GM19239 (cell line): ENCODE data around the gene ADAM12.

Source experiments
- DNase-seq: peaks from one replicate; pipeline ENCODE4 v3.0.0; 2011; ENCODE audit warnings: low spot score; ENCODE audit not compliant: insufficient read length
- FAIRE-seq: peaks from 2 replicates; lab custom pipeline; 2011; peaks lifted over from hg19 to GRCh38; lab: Jason Lieb, UNC

Gene ADAM12, protein sequence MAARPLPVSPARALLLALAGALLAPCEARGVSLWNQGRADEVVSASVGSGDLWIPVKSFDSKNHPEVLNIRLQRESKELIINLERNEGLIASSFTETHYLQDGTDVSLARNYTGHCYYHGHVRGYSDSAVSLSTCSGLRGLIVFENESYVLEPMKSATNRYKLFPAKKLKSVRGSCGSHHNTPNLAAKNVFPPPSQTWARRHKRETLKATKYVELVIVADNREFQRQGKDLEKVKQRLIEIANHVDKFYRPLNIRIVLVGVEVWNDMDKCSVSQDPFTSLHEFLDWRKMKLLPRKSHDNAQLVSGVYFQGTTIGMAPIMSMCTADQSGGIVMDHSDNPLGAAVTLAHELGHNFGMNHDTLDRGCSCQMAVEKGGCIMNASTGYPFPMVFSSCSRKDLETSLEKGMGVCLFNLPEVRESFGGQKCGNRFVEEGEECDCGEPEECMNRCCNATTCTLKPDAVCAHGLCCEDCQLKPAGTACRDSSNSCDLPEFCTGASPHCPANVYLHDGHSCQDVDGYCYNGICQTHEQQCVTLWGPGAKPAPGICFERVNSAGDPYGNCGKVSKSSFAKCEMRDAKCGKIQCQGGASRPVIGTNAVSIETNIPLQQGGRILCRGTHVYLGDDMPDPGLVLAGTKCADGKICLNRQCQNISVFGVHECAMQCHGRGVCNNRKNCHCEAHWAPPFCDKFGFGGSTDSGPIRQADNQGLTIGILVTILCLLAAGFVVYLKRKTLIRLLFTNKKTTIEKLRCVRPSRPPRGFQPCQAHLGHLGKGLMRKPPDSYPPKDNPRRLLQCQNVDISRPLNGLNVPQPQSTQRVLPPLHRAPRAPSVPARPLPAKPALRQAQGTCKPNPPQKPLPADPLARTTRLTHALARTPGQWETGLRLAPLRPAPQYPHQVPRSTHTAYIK

DNA sequence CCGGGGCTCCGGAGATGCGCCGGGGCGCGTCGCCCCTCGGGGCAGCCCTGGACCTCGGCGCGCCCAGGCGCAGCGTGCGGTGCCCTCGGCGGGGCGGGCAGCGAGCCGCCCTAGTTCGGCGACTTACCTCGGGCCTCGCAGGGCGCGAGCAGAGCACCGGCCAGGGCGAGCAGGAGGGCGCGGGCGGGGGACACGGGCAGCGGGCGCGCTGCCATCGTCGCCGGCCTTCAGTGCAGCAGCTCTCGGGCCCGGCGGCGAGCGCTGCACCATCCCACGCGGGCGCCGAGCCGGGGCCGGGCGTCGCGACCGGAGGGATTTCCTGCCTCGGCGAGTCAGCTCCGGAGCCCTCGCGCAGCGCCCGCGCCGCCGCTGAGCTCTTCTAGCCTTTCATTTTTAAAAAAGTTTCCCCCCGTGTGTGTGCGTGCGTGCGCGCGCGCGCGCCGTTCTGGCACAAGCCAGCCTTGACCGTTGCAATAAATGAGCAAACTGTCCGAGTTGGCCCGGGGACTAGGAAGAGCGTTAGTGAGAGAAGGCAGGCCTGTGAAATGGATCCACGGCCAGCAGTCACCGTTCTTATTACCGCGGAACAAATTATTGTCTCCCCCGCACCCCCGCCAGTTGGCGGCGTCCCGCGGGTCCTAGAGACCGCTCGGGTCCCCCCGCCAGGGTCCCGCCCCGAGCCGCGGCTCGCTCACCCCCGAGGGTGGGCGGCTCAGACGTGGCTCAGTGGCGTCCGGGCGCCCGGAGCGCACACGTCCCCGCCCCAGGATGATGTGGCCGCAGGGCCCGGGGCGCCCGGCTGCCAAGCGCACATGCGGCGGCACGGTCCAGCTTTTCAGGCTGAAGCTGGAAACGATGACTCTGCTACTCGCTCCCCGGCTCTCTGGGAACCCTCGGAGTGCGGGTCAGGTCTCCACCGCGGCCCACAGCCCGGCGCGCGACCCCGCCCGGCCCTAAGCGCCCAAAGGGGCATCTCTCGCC is at the start of gene ADAM12:
Gene ADAM12 (minus strand): TSS at position 547 of the 981 bp plus-strand sequence. CDS start 332 bp downstream, at position 215.
- DNase-seq, result no peak
- no peak for FAIRE-seq

DNA sequence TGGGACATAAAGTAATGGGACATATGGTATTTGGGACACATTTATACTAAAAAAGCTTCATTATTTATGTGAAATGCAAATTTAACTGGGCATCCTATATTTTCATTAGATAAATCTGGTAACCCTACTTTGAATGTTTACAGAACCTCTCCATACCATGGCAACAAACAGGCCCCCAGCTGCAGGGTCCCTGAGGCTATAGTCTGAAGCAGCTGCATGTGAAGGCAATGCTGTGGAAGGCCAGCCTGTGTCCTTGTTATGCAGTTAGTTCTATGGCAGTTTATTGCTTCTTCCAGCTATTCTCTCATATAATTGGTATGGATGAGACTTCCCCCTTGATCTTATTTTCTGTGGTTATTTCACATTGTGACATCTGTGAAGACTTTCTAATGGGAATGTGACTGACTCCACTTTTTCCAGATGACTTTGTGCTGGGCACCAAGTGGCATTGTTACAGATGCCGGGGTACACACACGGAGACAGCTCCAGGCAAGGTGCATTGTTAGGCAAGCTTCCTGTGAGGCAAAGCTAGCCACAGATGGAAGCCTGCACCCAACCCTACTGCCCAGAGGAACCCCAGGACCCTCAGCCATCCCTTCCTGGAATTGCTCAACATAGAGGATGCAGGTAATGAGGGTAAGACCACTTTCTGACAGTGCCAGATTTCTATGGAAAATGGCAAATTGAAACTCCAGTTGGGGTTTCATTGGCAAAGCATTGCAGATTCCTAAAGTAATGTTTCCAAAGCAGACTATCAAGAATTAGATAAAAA is 49.5 kb upstream of the ADAM12 start:
- DNase-seq, result no peak
- FAIRE-seq, result no peak

DNA sequence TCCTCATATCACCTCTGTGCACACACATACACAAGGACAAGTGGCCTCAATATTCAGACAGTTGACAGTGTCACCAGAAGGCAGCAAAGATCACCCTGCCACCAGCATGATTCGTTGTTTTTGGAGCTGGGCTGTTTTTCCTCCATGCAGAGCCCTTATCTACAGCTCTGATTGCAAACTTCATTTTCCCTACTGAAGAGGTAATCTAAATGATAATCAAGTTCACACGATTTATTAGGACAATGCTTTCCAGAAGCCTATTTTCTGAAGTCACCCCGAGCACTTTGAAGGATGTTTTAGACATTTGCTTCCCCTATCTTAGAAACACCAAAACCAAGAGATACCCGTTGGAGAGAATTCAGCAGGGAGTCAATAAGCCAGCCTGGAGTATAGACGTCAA is 46.0 kb upstream of the ADAM12 start:
- FAIRE-seq (no peak), DNase-seq (no peak)

DNA sequence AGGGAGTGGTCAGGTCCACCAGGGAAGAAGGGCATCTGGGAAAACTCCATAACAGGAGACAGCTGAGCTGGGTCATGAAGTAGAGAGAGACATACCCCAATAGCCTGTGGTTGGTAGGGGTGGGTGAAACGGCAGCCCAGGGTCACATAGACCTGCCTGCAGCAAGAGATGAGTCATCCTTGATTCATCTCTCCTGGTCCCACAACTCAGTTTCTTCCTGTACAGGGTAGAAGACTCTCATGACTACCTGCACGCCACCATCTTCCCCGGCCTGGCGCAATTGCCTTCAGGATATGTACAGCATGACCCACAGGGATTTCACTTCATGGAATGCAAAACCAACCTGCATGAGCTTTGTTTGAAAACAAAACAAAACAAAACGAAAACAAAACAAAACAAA is 45.1 kb upstream of the ADAM12 start:
- FAIRE-seq (no peak), DNase-seq (no peak)

DNA sequence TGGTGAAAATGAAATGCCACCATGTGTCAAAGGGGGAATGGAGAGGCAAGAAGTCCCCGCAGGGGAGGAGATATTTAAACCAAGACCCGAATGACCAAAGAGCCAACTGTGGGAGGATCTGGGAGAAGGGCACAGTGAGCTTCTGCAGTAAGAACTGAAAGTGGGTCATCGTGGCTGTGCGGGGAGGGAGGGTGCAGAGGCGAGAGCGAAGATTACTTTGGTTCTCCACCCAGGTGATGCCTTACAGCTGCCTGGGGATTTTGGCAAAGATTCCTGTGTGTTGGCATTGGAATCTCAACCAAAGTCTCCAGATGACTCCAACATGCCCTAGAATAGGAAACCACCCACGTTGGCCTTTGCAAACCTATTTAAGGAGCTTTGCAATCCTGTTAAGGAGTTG is 44.2 kb upstream of the ADAM12 start:
- FAIRE-seq (no peak), DNase-seq (no peak)

DNA sequence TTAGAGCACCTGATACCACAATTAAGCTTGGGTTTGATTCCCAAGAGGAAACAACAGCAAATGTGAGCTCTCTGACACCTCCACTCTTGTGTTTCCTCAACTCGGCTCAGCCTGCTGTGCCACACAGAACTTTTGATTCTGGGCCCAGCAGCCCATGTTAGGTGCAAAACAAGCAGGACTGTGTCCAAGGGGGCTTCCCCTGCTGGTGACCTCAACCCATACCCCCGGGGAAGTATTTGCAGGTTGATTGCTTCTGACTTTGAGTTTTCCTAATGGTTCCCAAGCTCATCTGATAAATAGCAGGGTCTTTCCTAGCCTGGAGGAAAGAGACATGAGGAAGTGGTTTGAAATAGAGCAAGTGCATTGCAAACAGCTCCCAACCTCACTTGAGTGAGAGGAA is 43.5 kb upstream of the ADAM12 start:
- FAIRE-seq, result no peak
- DNase-seq, result no peak

DNA sequence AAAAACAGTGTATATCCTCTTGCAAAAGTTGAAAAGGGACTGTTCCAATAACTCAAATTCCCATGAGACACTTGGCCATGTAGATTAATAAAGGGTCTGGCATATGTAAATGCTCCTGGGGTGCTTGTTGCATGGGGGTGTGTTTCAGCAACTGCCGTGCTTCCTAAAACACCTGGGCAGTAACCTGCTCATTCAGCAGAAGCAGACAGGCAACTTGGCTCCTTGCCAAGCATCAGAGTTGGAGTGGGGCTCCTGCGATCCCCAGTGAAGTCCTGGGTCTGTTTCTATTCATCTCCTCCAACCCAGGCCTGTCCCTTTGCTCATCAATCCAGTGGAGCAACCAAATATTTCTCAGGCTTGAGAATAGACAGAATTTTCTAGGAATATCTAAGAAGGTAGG is 42.2 kb upstream of the ADAM12 start:
- no peak for DNase-seq
- FAIRE-seq, result no peak

DNA sequence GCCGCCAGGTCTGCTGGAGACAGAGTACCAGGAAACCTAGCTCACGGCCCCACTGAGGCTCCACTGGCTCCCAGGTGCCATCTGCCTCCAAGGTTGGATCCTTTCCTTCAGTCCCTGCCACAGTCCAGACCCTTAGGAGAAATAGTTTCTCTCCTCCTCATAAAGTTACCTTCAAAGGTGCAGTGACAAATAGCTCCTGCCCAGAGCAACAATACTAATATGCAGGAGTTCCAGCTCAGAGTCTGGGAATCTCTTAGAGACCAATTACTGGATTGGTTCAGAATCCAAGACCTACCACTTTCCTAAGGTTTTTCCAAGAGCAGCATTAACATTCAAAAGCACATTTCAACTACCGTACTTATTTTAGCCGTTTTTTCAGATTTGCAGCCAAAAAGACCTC is 41.0 kb upstream of the ADAM12 start:
- DNase-seq, result no peak
- FAIRE-seq, result no peak

DNA sequence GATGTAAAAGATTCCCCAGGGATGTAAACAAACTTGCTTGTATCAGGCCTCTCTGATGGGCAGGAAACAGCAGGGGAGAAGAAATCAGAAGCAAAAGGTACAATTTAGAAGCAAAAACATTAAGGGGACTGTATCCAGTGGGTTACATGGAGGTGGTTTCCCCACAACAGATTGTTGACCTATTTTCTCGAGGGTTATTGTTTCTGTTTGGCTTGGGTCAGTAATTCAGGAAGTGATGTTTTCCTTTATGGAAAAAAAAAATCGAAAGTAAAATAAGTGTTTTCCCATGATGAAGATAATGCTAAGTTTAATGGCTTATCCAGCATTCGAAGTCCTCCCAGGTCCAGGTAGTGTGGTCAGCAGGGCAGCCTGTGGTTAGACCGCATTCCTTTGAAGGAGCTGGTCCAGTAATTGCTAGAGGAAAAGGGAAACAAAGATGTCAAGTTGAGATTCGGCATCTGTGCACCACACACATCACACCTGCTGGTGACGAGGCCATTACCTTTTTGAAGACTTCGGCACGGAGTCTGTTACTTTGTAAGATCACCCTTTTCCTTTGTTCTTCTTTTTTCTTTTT is 37.3 kb upstream of the ADAM12 start:
- DNase-seq (no peak), FAIRE-seq (no peak)

DNA sequence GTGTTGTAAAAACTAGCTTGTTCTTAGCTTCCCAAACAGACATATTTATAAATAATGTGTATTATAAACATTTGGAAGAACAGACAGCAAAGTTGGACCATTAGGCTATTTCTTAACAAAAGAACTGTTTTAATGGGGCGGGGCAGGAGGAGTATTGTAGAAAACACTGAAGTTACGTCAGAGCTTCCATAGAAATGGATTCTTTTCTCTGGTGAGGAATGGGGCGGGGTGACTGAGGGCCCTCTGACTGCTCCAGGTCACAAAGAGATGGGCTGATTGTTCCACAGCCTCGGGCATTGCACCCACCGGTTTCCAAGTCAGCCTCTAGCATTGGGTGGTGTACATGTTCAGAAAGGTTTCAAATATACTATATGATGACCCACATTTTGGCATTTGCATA is 36.8 kb upstream of the ADAM12 start:
- FAIRE-seq (no peak), DNase-seq (no peak)

DNA sequence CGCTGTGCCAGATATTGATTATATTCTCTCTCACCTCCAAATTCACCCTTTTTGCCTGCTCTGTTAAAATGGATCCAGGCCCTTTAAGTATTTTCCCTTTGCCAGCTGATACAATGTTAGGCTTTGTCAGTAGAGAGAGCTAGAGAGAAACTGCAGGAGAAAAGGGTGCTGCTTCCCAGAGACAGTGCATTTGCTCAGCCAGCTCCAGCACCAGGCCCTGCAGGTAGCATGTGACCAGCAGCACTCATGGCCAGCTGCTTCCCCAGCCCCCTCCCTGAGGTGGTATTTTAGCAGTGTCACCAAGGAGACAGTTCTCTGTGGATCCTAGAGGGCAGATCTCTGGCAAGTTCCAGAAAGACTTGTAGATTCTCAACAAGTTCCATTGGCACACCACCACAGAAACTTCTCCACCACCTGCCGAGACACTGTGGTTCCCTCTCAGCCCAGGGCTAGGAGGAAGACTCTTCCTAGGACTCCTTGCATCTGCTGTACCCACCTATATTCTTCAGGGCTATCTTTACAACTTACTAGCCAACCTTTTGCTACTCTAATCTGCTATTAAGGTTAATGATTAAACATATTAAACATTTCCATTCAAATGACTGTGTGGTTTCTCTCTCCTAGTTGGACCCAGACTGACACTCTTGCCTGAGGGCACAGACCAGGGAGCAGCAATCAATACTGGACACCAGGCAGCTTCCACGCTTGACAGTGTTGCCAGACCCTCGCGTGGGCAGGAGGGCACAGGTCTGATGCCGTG is 35.6 kb upstream of the ADAM12 start:
- DNase-seq, result no peak

DNA sequence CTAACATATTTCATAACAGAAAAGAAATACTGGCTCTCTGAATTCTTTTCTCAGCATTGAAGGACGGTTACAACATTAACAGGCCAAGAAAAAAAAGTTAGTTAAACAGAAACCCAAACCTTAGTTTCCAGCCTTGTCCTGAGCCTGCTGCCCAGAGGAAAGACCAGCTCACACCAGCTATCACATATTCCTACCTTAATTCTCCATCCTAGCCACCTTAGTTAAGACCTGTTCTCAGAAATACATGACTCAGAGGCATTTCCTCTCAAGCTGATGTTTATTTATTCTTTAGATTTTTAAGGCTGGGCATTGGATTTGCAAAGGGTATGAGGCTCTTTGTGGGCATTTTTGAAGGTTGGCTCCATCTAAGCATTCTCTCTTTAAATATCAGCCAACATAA is 34.3 kb upstream of the ADAM12 start:
- no peak for DNase-seq
- no peak for FAIRE-seq

More for the DNA sequence above, 35.6 kb upstream of the ADAM12 start:
- no peak for FAIRE-seq

DNA sequence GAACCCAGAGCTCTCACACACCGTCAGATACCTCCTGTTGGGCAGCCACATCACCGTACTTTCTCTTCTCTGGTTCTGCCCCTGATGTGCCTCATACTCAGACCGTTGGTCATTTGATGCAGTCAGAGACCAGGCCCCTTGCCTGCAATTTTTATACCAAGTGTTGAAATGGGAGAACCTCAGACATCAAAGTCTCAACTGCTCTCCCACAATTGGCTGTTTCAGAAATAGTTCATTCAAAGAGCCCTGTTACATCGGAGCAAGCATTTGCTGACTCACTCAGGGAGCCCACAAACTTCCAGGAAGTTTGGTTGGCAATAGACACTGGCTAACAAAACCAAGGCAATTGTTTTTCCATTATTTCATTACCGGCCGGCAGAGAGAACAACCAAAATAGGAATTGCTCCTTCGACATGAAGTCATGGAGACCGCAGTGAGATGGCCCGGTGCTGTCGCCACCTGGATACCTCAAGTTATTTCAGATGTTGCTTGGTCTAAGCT is 33.5 kb upstream of the ADAM12 start:
- DNase-seq (no peak), FAIRE-seq (no peak)

DNA sequence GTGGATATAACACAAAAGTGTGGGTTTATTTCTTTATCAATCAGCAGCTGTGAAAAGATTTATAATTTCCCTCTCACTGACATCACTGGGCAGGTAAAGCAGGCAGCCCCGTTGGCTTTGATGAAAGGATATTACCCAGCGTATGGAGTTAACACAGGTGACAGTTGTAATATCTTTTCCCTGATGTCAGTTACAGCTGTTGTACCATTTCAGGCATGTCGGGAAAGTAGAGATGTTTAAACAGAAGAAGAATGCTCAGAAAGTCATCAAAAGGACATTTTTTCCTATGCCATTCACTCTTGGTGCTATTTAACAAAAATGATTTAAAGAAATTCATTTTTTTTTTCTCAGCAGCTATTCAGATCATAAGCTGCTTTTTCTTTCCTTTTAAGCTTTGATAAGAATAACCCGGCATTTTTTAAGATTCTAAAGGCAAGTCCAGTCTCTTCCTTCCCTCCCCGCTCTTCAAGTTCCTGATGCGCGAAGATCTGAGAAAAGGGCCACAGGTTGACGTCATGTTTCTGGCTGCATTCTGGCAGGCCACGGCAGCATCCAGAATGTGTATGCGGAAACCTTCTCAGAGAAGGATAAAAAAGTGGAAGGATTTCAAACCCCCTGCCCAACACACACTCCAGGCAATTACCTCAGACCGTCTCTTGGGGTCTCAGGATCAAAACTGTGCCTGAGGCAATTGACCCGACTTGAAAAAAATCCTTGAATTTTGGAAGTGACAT is 32.5 kb upstream of the ADAM12 start:
- DNase-seq (no peak), FAIRE-seq (no peak)

DNA sequence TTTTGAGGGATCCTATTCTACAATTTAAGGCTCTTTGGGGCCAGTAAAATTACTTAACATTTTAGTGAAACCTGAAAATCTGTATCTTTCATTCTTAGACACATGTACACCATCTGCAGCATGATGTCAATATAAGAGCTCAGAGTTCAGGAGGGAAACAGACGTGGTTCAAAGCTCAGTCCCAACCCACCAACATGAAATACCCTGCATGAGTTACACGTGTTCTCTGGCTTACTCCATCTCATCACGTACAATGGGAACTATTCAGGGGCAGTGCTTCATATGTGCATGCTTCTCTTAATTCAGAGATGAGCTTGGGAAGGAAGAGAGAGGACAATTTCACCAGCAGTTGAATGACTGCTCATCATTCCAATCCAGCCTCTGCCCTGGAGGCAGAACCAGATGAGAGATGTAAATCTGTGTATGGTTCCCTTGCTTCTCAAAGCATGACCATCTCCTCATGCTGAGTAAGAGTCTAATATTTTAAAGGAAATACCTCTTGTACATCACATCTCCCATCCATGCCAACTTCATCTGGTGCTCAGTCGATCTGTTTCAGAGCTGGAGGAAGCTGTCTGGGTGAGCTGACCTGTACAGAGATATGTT is 29.0 kb upstream of the ADAM12 start:
- FAIRE-seq, result no peak
- DNase-seq, result no peak

DNA sequence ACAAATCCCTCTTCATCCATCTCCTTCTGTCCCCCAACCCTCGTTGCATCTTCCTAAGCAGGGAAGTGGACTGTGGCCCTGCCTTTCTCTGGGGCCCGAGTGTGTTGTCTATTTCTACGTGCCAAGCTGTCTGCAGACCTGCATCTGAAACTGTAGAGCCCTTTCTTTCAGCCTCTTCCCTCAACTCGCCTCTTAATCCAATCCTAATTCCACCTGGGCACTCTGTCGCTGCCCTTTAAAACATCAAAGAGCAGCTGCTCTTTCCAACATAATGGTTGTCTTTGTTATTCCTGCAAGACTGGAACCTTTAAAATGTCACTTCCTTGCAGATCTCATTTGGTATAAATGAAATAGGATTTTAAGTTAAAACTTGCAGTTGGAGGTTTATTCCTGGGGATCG is 21.5 kb upstream of the ADAM12 start:
- FAIRE-seq (no peak), DNase-seq (no peak)

DNA sequence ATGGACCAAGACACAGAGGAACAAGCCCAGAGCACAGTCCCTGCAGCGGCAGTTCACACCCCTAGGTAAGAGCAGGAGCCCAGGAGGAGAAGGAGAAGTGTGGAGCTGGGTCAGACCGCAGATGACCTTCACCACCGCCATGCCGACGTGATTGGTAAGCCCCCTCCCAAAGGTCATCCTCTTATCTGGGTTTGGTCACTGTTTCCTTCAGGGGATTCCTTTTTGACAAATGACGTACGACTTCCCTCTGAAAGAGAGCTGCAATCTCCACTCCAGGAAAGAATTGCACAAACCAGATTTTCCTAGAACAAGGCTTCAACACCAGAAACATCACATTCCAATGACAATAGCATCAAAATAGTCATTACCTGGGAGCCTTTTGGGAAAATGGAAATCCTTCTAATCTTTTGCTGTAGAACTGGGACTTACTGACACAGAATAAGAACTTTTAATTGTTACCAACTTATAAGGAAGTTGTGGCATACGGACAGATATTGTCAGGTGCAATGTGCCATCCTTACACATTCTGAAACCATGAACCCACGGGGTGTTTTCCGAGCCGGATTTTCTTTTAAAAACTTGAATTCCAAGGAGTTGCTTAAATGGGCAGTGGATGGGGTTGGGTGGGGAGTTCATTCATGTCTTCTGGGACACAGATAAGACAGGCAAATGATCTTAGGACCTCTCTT is 20.8 kb upstream of the ADAM12 start:
- FAIRE-seq (no peak), DNase-seq (no peak)
